CD4-positive, alpha-beta T cell treated with Interleukin-15 for 1 hour (primary cell): ENCODE data around the gene VPS51.
A peak's percentile ranks its signal among the peaks of the same experiment; 100 is the strongest.

Experiments
- DNase-seq: peaks from one replicate; pipeline ENCODE4 v3.0.0-alpha.2; 2020

The VPS51 gene

DNA sequence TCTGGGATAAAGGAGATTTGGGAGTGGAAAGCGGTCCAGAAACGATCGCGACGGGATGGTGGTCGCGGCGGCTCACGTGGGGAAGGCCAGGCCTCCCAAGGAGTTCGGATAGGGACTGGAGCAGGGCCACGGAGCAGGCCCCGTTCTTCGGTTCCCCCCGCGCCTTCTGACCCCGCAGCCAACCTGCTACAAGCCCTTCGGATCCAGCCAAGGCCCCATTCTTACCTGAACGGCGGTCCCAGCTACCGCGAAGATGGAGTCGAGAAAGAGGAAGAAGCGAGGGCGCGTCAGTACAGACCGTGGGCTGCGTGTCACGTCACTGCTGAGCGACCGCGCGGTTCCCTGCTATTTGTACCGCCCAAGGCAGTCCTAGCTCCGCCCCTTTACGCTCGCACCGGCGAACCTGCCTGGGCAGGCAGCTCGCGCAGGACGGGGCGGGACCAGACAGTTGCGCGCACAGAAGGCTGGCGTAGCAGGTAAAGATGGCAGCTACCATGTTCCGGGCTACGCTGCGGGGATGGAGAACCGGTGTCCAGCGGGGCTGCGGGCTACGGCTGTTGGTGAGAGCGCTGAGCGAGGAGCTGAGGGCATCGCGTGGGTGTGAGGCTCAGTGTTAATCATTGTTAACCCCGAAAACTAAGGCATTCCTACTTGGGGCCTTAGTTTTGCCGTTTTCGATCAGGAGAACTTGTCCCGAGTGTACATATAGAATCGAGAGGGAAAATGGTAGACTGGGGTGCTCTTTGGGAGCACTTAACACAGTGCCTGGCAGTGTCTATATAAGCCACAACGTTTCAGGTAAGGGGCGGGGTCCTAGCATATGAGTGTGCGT, 26.1 kb downstream of the VPS51 start, which contains the start of the genes FAU and MRPL49:
FAU (minus strand) TSS at position 270 of the 832 bp plus-strand sequence. CDS start 321 bp downstream, outside the sequence.
MRPL49 (plus strand) TSS at position 457 of the 832 bp plus-strand sequence; CDS start at position 483, 26 bp downstream.
- peak; percentile 99 for DNase-seq

DNA sequence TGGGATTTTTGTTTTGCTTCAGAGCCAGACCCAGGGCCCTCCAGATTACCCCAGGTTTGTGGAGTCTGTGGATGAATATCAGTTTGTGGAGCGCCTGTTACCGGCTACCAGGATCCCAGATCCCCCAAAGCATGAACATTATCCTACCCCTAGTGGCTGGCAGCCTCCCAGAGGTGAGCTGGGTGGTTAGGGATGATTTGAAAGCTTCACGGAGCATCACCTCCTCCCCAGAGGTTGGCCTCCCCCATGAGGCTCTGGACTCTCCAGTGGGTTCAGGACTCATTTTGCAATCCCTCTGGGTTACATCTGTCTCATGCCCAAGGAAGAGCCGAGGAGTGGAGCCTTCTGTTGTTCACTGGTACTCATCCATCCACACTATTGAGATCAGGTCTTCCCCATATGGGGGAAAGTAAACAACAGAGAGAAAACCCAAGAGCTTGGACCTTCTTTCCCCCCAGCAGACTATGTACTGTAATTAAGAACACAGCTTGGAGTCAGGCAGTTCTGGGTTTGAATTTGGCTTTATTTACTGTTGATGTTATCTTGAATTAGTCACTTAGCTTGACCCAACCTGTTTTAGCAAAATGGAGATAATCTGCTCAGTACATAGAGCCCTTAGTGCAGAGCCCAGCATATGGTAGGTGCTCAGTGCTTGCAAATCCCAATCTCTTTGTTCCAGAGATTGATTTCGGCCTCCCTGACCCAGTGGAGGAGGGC, 28.6 kb downstream of the VPS51 start:
- no peak for DNase-seq

DNA sequence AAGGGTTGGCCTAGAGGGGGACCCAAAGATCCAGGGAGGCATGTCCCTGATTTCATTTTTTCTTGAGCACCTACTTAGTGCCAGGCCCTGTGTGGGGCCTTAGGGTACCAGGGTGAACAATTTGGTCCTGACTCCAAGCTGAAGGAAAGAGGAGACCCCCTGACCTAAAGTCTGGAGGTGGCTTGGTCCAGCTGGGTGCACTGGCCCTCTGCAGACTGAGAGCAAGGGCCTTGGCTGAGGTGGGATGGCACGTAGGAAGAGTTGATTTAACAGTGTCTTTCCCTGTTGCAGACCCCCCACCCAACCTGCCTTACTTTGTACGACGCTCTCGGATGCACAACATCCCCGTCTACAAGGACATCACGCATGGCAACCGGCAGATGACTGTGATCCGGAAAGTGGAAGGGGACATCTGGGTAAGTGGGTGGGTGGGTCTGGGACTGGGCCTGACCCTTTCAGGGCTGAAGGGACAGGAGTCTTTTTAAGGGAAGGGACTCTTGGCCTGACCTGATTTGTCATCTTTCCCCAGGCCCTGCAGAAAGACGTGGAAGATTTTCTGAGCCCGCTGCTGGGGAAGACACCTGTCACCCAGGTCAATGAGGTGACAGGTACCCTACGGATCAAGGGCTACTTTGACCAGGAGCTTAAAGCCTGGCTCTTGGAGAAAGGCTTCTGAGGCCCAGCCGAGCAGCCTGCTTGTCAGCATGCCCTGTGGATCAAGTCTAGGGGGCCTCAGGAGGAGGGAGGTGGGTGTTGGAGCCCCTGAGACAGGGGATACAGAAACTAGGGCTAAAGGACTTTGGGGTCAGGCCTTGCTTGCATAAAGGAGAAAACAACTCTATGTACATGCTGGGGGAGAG, 29.4 kb downstream of the VPS51 start:
- DNase-seq = no peak

DNA sequence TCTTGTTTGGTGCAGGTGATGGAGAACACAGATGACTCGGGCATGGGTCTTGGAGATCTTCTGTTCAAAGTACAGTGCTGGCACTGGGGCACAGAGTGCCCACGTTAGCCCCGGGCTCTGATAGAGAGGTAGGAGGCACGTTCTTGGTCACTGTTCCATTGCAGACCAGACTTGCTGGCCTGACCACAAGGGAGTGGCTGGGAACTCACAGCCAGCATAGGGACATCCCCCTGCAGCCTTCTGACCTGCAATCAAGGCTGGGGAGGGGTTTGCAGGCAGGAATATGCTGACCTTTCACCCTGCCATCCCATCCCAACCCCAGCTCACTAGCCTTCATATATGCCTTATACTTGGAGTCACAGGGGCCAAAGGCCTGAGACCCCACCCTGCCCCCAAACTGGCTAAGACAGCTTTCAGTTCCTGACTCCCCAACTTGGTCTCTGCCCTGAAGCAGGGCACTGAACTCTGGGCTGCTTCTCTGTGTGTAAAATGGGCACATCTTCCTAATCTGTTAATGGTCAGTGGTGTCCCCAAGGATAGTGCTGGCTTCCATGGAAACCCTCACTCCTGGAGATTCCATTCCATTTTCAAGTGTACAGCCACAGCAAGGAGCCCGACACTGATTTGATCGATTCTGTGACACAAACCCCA, 30.7 kb downstream of the VPS51 start:
- DNase-seq = no peak

DNA sequence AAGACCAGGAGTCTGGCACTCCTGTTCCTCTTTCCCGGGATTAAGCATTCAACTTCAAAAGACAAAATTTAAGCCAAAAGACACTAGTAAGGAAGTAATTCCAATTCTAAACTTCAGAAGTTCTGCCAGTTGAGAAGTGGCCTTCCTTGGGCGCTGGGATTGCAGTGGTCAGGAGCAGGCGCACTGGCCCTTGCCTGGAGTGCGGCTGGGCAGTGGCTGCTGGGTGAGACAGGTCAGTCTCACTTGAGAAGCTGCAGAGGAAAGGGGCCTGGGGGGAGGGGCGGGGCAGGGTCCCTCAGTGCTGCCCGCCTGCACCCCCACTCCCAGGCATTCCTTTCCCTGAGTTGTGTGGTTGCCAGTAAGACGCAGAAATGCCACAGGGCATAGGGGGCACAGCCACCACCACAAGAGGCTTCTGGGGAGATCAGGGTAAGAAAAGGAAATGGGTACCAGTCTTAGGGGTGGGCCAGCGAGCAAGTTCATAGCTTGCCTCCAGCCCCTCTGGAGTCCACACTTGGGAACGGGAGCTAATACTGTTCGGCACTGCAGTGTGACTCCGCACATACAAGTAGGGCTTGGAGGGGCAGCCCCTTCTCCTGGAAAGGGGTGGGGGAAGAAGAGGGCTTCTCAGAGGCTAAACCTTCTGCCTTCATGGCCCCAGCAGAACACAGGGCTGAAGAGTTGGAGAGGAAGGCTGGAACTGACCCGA, 31.6 kb downstream of the VPS51 start:
- no peak for DNase-seq

DNA sequence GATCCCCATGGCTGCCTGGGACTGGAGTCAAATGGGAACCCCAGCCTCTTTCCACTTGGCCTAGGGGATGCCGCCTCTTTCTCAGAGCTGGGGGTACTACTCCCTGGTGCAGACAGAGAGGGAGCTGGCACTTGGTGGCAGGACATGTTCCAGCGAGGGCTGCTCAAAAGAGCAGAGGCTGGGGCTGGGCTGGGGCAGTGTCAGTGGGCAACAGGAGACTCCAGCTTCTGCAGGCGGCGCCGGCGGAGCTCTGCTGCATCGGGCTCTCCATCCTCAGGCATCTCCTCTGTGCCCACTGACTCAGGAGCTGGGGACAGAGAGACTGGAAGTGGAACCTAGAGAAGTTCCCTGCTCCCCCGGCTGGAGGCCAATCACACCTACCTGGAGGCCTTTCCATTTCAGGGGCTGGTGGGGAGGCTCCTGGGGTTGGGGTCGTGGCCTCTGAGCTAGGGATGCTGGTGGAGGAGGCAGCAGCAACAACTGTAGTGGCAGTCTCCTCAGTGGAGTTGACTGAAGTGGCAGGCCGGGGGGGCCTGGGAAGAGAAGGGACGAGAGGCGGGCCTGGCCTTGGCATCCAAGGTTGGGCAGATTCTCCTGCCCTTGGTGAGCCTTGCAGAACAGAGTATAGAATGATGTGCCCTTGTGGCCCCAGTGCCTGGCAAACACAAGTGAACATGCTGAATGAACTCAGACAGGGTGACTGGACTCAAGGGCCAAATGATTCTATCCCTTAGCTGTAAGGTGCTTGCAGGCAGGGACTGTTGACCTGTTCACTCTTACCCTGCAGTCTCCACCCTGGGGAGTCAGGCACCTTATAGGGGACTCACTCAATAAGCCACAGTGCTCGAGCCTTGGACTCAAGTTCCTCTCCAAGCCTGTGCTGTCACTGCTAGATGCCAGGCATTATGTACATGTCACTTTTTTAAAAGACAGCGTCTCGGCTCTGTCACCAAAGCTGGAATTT, 32.5 kb downstream of the VPS51 start:
- DNase-seq = no peak

DNA sequence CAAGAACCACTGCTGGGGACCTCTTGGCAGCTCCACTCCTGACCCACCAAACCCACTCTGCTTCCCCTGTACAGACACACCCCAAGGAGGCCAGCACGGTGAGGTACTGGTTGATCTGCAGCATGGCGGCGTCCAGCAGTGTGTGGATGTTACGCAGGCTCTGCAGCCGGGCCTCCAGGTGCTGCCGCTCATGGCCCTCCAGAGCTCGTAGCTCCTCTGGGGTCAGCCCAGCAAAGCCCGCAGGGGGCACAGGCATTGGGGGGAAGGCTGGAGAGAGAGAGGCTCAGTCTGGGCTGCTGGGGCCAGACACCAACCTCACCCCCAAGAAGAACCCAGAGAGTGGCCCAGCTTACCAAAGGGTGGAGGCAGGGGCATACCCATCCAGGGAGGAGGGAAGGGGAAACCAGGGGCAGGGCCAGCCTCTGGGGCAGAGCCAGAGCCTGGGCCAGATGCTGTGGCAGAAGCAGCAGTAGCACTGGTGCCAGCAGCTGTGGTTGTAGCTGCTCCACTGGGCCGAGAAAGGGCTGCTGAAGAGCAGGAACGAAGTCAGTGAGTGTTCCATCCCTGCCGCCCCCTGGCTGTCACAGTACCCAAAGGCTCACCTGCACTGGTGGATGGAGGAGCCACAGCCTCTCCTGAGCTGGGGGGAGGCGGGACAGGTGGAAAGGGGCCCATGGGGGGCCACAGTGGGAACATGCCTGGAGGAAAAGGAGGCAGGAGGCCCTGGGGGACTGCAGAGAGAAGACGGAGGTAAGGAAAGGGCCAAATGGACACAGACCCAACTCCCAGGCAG, 33.8 kb downstream of the VPS51 start:
- peak; percentile 37 for DNase-seq

DNA sequence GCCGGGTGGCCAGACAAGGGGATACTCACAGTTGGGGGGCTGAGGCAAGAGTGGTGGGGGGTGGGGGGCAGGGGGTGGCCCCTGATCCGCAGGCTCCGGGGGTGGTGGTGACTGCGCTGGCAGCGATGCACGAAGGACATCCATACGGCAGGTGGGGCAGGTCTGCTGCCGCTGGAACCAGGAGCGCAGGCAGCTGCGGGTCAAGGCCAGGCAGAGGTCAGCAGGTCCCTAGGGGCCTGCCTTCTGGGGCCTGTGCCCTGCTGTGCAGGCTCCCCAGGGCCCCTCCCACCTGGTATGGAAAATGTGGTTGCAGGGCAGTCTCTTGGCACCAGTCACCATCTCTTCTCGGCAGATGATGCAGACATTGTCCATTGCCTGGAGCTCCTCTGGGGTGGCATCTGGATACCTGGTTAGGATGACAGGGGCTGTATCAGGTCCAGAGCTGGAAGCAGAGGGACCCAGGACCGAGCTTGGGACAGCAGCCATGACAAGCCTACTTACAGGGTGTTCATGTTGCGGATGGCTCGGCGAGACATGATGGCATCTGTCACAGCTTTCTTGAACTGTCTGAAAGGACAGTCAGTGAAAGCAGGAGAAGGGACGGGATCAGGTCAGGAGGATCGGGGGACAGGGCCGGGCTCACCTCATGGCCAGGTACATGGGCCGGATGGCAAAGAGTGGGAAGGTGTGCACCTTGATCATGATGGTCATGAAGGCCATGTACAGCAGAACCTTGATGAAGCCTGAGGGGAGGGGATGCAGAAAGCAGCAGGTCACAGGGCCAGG, 34.8 kb downstream of the VPS51 start:
- no peak for DNase-seq

DNA sequence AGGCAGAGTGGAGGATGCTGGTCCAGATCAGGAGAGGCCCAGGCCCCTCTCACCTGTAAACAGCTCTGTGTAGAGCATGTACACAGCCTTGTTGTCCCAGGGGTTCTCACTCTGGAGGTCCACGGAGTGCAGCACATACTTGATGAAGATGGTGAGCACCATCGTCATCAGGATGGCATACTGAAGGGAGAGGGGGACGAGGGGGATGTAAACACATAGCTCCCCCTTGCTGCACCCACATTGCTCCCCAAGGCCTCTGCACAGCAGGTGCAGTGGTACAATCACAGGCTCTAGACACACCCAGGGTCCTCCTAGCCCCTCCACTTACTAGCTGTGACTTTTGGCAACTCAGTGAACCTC, 35.4 kb downstream of the VPS51 start:
- no peak for DNase-seq

DNA sequence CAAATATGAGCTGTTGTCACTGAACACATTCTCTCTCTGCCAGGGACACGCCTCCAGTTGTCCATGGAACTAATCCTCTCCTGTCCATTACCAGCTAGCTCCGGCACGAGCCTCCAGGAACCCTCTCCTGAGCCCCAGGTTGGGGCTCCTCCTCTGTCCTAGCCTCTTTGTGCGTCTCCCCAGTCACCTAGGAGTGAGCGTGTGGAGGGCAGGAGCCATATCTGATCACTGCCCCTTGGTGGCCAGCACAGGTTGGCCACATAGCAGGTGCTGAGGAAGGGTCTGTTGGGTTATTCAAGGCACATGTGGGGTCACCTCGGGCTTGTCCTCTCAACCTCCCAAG, 35.9 kb downstream of the VPS51 start:
- DNase-seq = no peak

DNA sequence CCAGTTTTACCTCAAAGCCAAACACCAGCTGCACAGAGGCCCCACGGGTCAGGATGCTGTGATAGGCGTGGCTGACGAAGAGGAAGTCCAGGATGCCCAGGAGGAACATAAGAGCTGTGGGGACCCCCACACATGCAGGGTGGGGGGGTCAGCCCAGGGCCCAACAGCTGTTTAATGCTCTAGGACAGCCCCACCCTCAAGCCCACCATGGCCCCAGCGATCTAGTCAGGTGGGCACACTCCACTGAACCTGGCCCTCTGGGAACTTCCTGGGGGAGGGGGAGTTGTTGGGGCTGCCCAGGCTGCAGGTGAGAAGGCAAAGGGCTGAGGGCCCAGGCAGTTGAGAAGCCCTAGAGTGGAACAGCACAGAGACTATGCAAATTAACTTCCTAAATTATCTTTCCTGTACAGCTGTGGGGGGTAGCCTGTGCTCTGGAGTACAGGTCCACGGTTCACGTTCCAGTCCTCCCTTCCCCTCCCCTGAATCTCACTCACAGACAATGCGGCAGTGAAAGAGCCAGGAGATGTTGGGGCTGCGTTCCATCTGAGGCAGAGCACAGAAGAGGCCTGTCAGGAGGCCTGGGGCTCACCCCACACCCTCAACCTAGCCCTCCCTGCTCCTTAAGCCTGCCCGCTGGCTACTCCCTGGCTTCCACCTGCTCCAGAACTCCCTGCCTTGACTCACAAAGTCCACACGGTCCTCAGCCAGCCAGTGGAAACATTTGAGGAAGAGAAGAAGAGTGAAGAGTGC, 36.4 kb downstream of the VPS51 start:
- peak; percentile 63 for DNase-seq

DNA sequence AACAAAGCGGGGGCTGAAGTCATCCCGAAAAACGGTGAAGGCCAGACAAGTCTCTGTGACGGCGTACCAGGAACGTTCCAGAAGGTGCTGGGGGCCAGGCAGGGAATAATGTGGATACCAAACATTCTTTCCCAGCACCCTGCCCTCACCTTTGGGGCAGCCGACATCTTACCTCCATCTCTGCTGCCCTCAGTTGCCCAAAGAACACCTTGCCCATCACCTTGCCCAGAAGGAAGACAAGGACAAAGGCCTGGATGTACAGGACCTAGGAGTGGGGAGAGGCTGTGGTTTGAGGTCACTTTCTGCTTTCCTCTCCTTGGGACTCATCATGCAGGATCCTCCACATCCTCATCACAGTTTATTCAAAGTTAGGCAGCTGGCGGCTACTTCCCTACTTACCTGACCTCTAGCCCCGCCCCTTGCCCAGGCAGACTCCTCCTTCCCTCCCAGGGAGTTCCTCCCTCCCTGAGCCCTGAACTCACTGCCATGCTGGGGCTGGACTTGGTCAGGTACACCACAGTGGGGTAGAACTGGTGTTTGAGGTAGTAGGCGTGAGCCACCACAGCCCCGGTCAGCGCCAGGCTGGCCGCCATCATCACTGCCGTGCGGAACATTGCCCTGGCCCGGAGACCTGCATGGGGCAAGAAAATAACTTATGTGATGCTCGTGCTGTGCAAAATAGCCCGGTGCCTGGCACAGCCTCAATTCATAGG, 37.1 kb downstream of the VPS51 start:
- peak; percentile 71 for DNase-seq

DNA sequence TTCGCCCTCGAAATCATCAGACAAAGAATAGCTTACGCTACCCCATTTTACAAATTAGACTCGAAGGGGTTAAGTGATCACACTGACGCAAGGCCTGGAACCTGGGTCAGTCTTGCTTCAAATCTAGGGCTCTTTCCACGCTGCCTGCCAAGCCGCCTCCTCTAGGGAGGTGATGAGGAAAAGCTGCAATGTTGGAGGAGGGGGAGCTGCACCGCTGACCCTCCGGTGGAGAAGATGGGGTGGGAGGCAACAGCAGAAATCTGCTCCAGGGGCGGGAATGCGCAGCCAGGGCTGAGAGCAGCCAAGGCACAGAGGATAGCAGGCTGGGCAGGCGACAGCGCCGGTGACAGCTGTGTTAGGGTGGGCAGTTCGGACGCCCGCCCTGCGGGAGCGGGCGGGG, 37.7 kb downstream of the VPS51 start:
- no peak for DNase-seq

DNA sequence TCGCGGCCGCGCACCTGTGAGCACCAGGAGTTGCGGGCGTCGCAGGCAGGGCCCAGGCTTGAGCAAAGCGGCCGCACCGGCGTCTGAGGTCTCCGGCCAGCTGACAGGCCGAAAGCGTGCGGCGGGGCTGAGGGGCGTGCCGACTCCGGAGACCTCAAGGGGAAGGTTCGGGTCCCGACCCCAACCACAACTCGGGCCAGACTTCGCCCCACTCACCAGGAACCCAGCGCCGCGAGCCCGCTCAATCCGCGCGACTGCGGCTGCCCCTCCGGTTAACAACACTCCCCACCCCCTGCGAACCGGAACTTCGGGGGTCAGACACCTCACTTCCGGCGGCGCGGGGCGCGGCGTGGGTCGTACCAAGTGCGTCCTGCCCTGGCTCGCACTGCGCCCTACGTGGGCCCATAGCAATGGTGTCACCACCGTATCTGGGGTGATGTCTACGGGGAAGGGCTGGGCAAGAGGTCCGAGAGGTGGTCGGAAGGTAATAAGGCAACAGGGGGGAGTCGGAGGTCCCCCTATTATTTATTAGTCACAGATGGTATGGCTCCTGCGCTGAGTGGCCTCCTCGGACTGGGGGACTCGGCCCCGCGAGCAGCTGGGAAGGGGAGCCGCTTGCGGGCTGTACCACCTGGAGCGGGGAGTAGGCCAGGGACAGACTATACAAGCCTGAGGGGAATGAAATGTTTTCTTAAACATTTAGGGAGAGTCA, 38.4 kb downstream of the VPS51 start, which contains the start of gene SYVN1:
SYVN1 (minus strand) TSS at position 280 of the 712 bp plus-strand sequence. CDS start 918 bp downstream, outside the sequence.
- DNase-seq = peak; percentile 89

DNA sequence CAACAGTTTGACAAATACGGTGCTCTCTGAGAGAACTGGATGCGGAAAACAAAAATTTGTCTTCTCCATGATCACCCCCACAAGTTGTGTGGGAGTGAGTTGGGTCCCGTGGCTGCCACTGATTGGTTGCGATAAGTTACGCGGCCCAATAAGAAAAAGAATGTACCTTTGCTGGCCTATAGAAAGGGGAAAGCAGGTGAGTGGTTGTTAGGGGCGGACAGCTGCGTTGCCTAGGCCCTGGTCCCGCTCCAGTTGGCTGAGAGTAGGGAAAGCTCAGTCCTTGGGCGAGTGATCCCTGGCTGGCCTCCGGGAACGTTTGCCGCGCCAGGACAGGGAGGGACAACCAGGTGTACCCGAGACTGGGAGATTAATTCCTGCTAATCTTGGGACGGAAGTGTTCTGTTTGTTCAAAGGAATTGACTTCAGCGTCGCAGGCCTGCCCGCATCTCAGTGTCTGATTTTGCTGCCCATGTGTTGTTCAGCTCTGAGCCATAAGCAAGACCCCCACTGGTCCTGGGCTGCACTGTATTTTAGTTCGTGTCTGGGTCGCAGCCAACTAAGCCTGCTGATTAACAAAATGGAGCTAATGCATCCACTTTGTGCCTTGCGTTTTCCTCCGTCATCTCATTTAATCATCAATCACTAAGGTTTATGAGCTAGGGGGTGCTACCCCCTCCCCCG, 39.1 kb downstream of the VPS51 start:
- peak; percentile 91 for DNase-seq

DNA sequence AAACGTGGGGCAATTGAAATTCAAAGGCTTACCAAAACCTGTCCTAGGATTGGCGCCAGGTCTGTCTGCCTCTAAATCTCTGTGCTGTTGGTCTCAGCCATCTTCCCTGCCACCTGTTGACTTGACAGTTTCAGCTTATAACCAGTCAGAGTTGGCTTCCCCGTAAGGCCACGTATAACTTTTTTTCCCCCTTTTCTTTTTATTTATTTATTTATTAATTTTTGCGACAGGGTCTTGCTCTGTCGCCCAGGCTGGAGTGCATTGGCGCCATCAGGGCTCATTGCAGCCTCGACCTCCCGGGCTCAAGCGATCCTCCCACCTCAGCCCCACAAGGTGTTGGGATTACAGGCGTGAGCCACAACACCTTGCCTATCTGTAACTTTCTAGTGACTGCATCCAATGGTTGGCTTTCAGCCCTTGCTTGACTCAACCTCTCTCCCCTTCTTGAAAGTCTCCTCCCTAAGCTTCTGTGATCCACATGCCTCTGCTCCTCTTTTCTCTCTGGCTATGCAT, 39.7 kb downstream of the VPS51 start:
- no peak for DNase-seq
